Lower leg skin (tissue), 4 donors: ENCODE data around the gene HMGN1. TPM values are rescaled to one million over a fixed set of nuclear protein-coding genes. Genes with fewer than 3 reads are reported as not detected.
"Not testable (repeated sequence)": the region's sequence is repeated elsewhere in the genome, so short reads cannot be mapped to it uniquely, and the experiment has no call there.

ENCODE experiments used
- DNase-seq, 2 donors: peaks; one replicate each; pipeline ENCODE4 v3.0.0-alpha.2; 2019; ENCODE audit warnings: low spot score in 2 of 2
- H3K4me3 ChIP-seq: fragments of 200-600 bp; sonication (generic); 2 replicates; pipeline ENCODE4 v1.5.1; 2017; ENCODE audit warnings: mild to moderate bottlenecking, low read depth; ENCODE audit not compliant: poor library complexity, severe bottlenecking
- POLR2A ChIP-seq, 2 donors: fragments of 450-650 bp; IDR thresholded peaks; one replicate each; pipeline ENCODE4 v1.6.1; 2016 to 2017; ENCODE audit warnings: antibody characterized with exemption in 2 of 2, mild to moderate bottlenecking in 1 of 2, moderate library complexity in 1 of 2
- WGBS, 2 donors: methylation state at CpG; one replicate each; pipeline ENCODE4 v1.1.5; 2018; 5-methylcytosine and 5-hydroxymethylcytosine counted together
- intact Hi-C: fragments of 100-400 bp; cut with DNase I; formaldehyde crosslinking; loops from one replicate; pipeline ENCODE4 v1.15.0; 2023; ENCODE audit warnings: low total_unique reads
- total RNA-seq, 4 donors: library from RNA; depleted of rRNA; stranded (reverse); fragments of >200 nt; gene quantifications; one replicate each; pipeline ENCODE4 v1.1.0, GENCODE V29; 2016
- TF ChIP-seq, protein P1 (sequence below), 3 donors: fragments of 450-650 bp; IDR thresholded peaks; one replicate each; pipeline ENCODE4 v1.5.1; 2016; ENCODE audit warnings: antibody characterized with exemption in 3 of 3, mild to moderate bottlenecking in 3 of 3, moderate library complexity in 2 of 3

HMGN1 gene
- total RNA-seq, 4 donors from 2014 or later, result 103 to 126 (median 111) TPM

DNA sequence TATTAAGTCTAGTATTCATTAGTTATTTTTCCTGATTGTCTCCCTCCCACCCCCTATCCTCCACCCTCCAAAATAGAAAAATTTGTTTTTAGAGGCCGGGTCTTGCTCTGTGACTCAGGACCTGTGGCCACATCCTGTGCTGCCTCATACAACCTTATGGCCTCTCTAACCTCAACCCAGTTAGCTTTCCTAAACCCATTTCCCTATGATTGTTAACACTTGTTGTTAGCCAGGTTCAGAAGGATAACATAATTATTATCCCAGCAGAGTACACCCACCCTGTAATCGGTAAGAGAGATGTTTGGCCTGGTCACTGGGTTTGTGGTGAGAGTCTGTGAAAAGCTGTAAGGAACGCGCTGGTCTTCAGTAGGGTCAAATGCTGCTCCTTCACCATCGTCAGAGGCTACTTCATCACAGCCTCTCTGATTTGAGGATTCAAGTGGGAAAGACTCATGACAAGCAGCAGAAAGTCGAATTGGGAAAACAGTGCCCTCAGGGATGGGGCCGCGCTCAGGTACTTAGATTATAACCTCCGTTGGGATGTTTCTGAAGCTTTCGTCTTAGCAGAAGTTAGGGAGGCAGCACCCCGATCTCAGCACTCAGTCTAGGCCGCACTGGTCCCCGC, 35.9 kb upstream of the HMGN1 start:
- intact Hi-C loops, result loop anchor here (5.0 kb wide), 1 partner anchor 72 kb away; the partner anchor contains the start of gene BRWD1
- TF ChIP-seq, protein P1, sequence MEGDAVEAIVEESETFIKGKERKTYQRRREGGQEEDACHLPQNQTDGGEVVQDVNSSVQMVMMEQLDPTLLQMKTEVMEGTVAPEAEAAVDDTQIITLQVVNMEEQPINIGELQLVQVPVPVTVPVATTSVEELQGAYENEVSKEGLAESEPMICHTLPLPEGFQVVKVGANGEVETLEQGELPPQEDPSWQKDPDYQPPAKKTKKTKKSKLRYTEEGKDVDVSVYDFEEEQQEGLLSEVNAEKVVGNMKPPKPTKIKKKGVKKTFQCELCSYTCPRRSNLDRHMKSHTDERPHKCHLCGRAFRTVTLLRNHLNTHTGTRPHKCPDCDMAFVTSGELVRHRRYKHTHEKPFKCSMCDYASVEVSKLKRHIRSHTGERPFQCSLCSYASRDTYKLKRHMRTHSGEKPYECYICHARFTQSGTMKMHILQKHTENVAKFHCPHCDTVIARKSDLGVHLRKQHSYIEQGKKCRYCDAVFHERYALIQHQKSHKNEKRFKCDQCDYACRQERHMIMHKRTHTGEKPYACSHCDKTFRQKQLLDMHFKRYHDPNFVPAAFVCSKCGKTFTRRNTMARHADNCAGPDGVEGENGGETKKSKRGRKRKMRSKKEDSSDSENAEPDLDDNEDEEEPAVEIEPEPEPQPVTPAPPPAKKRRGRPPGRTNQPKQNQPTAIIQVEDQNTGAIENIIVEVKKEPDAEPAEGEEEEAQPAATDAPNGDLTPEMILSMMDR (IDR thresholded peaks at IDR 0.05), result no peak
- TF ChIP-seq POLR2A (IDR thresholded peaks at IDR 0.05), result no peak
- no peak for DNase-seq
- 86 to 89% methylated on average over 13 of the region's 13 CpGs for WGBS, 2 donors
- H3K4me3 ChIP-seq, result no peak overlapping the region

DNA sequence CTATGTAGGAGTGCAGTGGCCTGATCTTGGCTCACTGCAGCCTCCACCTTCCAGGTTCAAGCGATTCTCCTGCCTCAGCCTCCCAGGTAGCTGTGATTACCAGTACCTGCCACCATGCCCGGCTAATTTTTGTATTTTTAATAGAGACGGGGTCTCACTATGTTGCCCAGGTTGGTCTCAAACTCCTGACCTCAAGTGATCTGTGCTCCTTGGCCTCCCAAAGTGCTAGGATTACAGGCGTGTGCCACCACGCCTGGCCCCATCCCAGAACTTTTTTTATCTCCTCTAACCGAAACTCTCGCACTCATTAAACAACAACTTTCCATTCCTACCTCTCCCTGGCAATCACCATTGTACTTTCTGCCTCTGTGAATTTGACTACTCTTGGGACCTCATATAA, 33.2 kb upstream of the HMGN1 start:
- H3K4me3 ChIP-seq, DNase-seq, intact Hi-C loops: not testable (repeated sequence)
- WGBS, 2 donors, result 94% methylated on average over 7 of the region's 7 CpGs

DNA sequence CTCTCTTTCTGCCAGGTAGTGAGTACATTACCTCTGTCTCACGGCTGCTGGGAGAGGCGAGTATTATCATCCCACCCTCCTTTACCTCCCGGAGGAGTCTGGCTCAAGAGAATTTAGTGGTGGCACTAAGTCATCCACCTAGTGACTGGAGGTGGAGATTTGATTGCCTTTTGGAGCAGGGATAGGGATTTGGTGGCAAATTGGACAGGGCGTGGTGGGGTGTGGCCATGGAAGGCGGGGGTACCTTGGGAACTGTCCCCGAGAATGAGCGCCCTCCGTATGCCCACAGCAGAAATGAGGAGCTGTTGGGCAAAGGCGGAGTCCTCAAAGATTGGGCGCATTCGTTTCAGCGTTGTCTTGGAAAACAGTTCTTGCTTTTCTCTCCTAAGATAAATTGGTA, 32.1 kb upstream of the HMGN1 start:
- 17 to 20% methylated on average over 12 of the region's 12 CpGs for WGBS, 2 donors
- intact Hi-C loops, result no loop called here
- TF ChIP-seq, protein P1 (IDR thresholded peaks at IDR 0.05), result no peak
- TF ChIP-seq POLR2A (IDR thresholded peaks at IDR 0.05), result no peak
- H3K4me3 ChIP-seq, result peak overlapping the region; percentile 71
- no peak for DNase-seq

DNA sequence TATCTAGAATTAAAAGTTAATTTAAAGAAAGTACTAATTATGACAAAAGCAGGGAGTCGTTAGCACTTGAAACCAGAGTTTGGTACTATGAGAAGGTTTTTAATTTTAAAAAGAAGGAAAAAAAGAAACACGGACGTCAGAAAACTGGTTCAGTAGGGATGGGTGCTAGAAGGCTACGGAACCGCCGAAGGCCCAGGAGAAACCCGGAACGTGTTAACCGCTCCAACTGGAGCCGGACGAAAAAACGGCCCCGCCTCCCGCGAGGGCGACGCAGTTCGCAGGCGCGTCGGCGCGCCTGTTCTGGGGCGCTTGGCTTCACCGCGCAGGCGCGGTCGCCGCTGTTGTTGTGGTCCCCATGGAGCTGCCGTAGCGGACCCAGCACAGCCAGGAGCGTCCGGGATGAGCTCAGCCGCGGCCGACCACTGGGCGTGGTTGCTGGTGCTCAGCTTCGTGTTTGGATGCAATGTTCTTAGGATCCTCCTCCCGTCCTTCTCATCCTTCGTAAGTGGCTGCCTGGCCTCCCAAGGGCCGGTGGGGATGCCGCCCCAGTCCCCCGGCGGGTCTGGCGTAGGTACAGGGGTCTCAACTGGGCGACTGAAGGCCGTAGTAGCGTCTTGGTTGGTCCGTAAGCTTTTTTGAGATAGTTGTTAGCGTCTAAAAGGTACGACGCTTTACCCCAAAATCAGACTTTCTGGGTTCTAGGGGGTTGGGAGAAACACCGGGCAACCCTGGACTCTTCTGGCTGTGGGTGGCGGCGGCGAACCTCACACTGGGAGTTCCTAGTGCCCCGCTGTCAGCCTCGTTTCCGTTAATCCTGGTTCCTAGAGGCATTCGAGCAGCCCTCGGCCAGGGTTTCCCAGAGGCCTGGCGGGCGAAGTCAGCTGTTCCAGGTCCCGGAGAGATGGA, 31.4 kb upstream of the HMGN1 start:
- intact Hi-C loops, result no loop called here
- TF ChIP-seq, protein P1 (IDR thresholded peaks at IDR 0.05), result no peak
- peak in 1 of 2 donors; percentile 21 for TF ChIP-seq POLR2A (IDR thresholded peaks at IDR 0.05)
- DNase-seq, result peak; percentile 93 to 98
- peak overlapping the region; percentile 71 for H3K4me3 ChIP-seq
- 0% methylated on average over 39 to 56 of the region's 65 CpGs for WGBS, 2 donors

- no peak for TF ChIP-seq POLR2A (IDR thresholded peaks at IDR 0.05)
- TF ChIP-seq, protein P1 (IDR thresholded peaks at IDR 0.05), result no peak
- DNase-seq, result no peak
- no peak overlapping the region for H3K4me3 ChIP-seq
- WGBS, 2 donors, result 64 to 67% methylated on average over 7 of the region's 7 CpGs
- intact Hi-C loops, result no loop called here
These were observed 28.7 kb upstream of the HMGN1 start for GRCh38 chr21:39377444-39378050.

- no peak for DNase-seq
- no peak for TF ChIP-seq POLR2A (IDR thresholded peaks at IDR 0.05)
- TF ChIP-seq, protein P1 (IDR thresholded peaks at IDR 0.05), result no peak
- 85 to 87% methylated on average over 2 of the region's 2 CpGs for whole genome bisulfite sequencing, 2 donors
- H3K4me3 ChIP-seq, result no peak overlapping the region
- intact Hi-C loops, result no loop called here
These were observed 26.6 kb upstream of the HMGN1 start for GRCh38 chr21:39375446-39375845.
